ENCODE data around the gene MAPK11.

Gene MAPK11

GRCh38 chr22:50225200-50225969, 44.8 kb downstream of the MAPK11 start:
- H3K4me3 ChIP-seq (replicated peaks; ENCODE audit: low read depth, low read length) = no peak overlapping the region
- TF ChIP-seq CTCF (IDR thresholded peaks at IDR 0.05; ENCODE audit: low read depth, low read length, missing control alignments) = no peak
- no peak for DNase-seq (ENCODE audit: extremely low read depth, low read depth)

GRCh38 chr22:50224071-50224470, 46.1 kb downstream of the MAPK11 start:
- H3K4me3 ChIP-seq (replicated peaks; ENCODE audit: low read depth, low read length) = no peak overlapping the region
- DNase-seq (ENCODE audit: extremely low read depth, low read depth) = no peak
- TF ChIP-seq CTCF (IDR thresholded peaks at IDR 0.05; ENCODE audit: low read depth, low read length, missing control alignments) = no peak

- DNase-seq (ENCODE audit: extremely low read depth, low read depth) = no peak
These were observed 47.7 kb downstream of the MAPK11 start for GRCh38 chr22:50222508-50222907.

GRCh38 chr22:50221410-50222300, 48.5 kb downstream of the MAPK11 start:
- H3K4me3 ChIP-seq (replicated peaks; ENCODE audit: low read depth, low read length) = no peak overlapping the region
- no peak for DNase-seq (ENCODE audit: extremely low read depth, low read depth)
- TF ChIP-seq CTCF (IDR thresholded peaks at IDR 0.05; ENCODE audit: low read depth, low read length, missing control alignments) = no peak

More at GRCh38 chr22:50222508-50222907, 47.7 kb downstream of the MAPK11 start:
- no peak overlapping the region for H3K4me3 ChIP-seq (replicated peaks; ENCODE audit: low read depth, low read length)
- TF ChIP-seq CTCF (IDR thresholded peaks at IDR 0.05; ENCODE audit: low read depth, low read length, missing control alignments) = no peak

GRCh38 chr22:50220603-50221409, 49.4 kb downstream of the MAPK11 start:
- DNase-seq (ENCODE audit: extremely low read depth, low read depth) = no peak
- no peak for TF ChIP-seq CTCF (IDR thresholded peaks at IDR 0.05; ENCODE audit: low read depth, low read length, missing control alignments)
- H3K4me3 ChIP-seq (replicated peaks; ENCODE audit: low read depth, low read length) = no peak overlapping the region

- TF ChIP-seq CTCF (IDR thresholded peaks at IDR 0.05; ENCODE audit: low read depth, low read length, missing control alignments) = no peak
- H3K4me3 ChIP-seq (replicated peaks; ENCODE audit: low read depth, low read length) = no peak overlapping the region
- no peak for DNase-seq (ENCODE audit: extremely low read depth, low read depth)
These were observed 50.2 kb downstream of the MAPK11 start for GRCh38 chr22:50219800-50220602.

Measured in HFF-Myc (cell line).